HL-60/S4 (cell line): ENCODE data around the gene NOL4.

ENCODE experiments used
- in situ Hi-C: fragments of 300-500 bp; cut with MboI; formaldehyde crosslinking; loops from 2 replicates; pipeline ENCODE4 v1.14.3; 2022; ENCODE audit warnings: low sequenced_read_pairs

NOL4 gene

DNA sequence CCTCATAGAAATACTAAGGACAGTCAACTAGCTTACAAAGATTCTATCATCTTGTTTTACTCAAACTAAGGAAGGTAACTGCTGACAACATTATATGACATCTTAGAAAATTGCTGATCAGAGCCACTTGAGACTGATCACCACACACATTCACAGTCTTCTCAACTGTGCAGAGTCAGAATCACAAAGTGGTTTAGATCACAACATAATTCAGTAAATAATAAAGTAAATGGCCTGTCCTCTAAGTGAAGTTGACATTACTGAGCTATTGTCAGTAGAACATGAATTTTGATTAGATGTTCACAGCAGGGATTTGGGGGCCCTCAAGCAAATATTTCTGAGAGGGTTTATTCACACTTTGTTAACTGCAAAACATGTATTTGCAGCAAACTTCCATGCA lies 28.5 kb downstream of the NOL4 start:
- in situ Hi-C loops = no loop called here

DNA sequence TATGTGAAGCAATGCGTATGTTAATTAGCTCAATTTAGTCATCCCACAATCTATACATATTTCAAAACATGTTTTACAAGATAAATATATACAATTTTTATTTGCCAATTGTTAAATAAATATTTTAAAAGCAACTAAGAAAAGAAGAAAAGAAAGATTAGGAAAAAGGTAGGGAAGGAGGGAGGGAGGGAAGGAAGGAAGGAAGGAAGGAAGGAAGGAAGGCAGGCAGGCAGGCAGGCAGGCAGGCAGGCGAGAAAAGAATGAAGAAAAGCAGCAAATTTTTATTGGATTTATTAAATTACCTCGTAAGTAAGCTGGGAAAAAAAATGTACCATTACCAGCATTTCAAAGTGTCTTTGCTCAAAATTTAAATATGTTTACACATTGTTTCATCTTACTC lies 30.5 kb downstream of the NOL4 start:
- in situ Hi-C loops = no loop called here

DNA sequence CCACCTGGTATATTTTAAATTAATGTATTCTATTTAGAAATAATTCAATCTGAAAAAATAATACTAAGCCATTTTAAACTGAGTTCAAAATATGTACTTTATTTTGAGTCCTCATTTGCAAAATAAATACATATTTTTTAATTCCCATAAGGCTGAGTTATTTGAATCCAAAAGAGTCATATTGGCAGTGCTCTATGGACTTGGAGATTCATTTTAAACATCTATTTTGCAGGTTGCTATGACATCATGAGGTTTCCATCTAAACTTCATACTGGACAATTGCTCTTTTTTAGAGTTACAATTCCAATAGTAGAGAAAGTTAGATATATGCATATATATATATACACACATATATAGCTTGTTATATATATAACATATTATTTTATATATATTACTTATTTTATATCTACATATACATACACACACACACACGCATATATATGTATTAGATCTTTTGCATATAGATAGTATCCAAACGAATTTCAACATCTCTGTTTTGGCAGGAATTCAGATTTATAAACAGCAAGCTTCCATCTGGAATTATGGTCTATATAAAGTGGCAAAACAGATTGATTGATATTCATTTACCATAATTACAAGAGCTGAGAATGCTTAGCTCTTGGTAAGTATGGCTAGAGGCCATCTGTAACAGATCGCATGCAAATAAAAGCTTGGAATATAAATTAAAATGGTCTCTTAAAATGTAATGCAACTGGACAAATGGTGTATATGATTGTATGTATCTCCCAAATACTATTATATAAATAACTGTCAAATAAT lies 34.9 kb downstream of the NOL4 start:
- in situ Hi-C loops = no loop called here
